Lung (tissue), 12 donors: ENCODE data around the gene STK32B. TPM values are rescaled to one million over a fixed set of nuclear protein-coding genes. Genes with fewer than 3 reads are reported as not detected.

Experiments used
- ATAC-seq: fragments of 200-7000 bp; cut with Tn5 transposase; one replicate; pipeline ENCODE4 v1.9.1; 2020; ENCODE audit warnings: moderate number of reproducible peaks; ENCODE audit not compliant: insufficient read depth, low FRiP score
- DNase-seq, 3 donors: peaks; one replicate each; pipeline ENCODE4 v3.0.0-alpha.2; 2013 to 2017
- H3K27ac ChIP-seq, 2 donors: one replicate each; pipeline ENCODE4 v1.5.1; 2013; ENCODE audit warnings: mild to moderate bottlenecking in 2 of 2, moderate library complexity in 2 of 2, control low read depth in 1 of 2, inconsistent platforms in 1 of 2, low read depth in 1 of 2, low read length in 1 of 2
- H3K27me3 ChIP-seq, 3 donors: one replicate each; pipeline ENCODE4 v1.5.1; 2013; ENCODE audit warnings: low read length in 2 of 3; ENCODE audit not compliant: control insufficient read depth in 3 of 3, insufficient read depth in 3 of 3
- H3K36me3 ChIP-seq, 4 donors: one replicate each; pipeline ENCODE4 v1.5.1; 2013; ENCODE audit warnings: low read length in 4 of 4, mild to moderate bottlenecking in 1 of 4, moderate library complexity in 1 of 4; ENCODE audit not compliant: control insufficient read depth in 4 of 4, insufficient read depth in 4 of 4
- H3K4me1 ChIP-seq, 5 donors: one replicate each; pipeline ENCODE4 v1.5.1; 2013; ENCODE audit warnings: low read length in 5 of 5, mild to moderate bottlenecking in 2 of 5, moderate library complexity in 1 of 5; ENCODE audit not compliant: control insufficient read depth in 5 of 5, insufficient read depth in 5 of 5
- H3K4me3 ChIP-seq: one replicate; pipeline ENCODE4 v1.5.1; 2013; ENCODE audit warnings: mild to moderate bottlenecking, control low read depth, moderate library complexity
- H3K9ac ChIP-seq, 2 donors: one replicate each; pipeline ENCODE4 v1.5.1; 2013; ENCODE audit warnings: low read length in 2 of 2, control low read depth in 1 of 2; ENCODE audit not compliant: insufficient read depth in 1 of 2
- H3K9me3 ChIP-seq, 4 donors: one replicate each; pipeline ENCODE4 v1.5.1; 2013; ENCODE audit warnings: low read length in 3 of 4, mild to moderate bottlenecking in 1 of 4, moderate library complexity in 1 of 4; ENCODE audit not compliant: control insufficient read depth in 4 of 4, insufficient read depth in 3 of 4
- CTCF ChIP-seq: IDR thresholded peaks from 2 replicates; pipeline ENCODE4 v1.5.1; 2012; ENCODE audit warnings: mild to moderate bottlenecking; ENCODE audit errors: control extremely low read depth, extremely low read depth
- WGBS, 2 donors: extraction: QIAGEN DNeasy Blood & Tissue Kit; methylation state at CpG; one replicate each; pipeline ENCODE4 v1.1.7; 2013; 5-methylcytosine and 5-hydroxymethylcytosine counted together
- polyA plus RNA-seq, 2 donors: library from polyadenylated mRNA; stranded (reverse); fragments of 200-250 nt; gene quantifications; one replicate each; pipeline ENCODE4 v1.2.1, GENCODE V29; 2013
- total RNA-seq, 2 donors: library from RNA; depleted of rRNA in 1 of 2; stranded (reverse); fragments of >200 nt in 1 of 2; gene quantifications; one replicate each; pipeline ENCODE4 v1.2.1, GENCODE V29; 2014 to 2021
- donor health status: control.
- donor health status: control.
- donor health status: Bipolar disorder and iron deficiency.
- donor health status: healthy.
- donor health status: DM: yes; HTN: yes; CAD: no.

Gene STK32B
- total and polyA plus RNA-seq, 4 donors, result 0.29 to 2.2 (median 1.4) TPM

DNA sequence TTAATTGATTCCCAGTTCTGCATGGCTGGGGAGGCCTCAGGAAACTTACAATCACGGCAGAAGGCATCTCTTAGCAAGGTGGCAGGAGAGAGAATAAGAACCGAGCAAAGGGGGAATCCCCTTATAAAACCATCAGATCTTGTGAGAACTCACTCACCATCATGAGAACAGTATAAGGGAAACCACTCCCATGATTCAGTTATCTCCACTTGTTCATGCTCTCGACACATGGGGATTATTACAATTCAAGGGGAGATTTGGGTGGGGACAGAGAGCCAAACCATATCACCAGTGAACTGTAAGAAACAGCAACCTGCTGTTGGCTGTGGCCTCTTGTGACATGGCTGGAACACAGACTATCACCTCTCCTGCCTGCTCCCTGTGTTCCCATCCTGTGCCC is 24.9 kb upstream of the STK32B start:
- Histone ChIP-seq H3K9me3 (peaks cover 0 to 4% (median 2%) of the 10 kb centered on the region in 4 donors), H3K27ac (no peak overlapping the region), H3K4me1 (no peaks in the 10 kb centered on the region), H3K27me3 (peaks cover 0 to 3% (median 0%) of the 10 kb centered on the region in 3 donors), H3K36me3 (no peaks in the 10 kb centered on the region), H3K9ac (no peak overlapping the region), H3K4me3 (no peak overlapping the region)
- DNase-seq (no peak), ATAC-seq (no peak)
- no peak for TF ChIP-seq CTCF
- 82 to 88% methylated on average over 3 of the region's 3 CpGs for WGBS, 2 donors

DNA sequence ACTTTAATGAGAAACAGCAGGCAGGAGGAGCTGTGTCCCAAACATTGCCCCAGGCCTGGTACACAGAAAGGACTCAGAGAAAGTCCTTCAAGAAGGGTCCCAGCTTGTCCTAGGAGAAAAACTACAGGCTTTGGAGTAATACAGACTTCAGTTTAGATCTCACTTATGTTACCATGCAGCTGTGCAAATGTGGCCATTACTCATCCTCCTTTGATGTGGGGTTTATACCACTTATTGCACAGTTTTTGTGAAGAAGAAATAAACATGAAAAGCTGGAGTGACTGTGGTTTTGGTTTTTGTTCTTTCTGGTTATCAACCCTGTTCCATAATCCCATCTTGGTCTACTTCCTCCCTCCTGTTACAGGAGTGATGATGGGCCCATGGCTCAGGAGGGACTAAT is 23.9 kb upstream of the STK32B start:
- Histone ChIP-seq H3K4me1 (no peaks in the 10 kb centered on the region), H3K9ac (no peak overlapping the region), H3K4me3 (no peak overlapping the region), H3K36me3 (no peaks in the 10 kb centered on the region), H3K9me3 (peaks cover 0 to 4% (median 2%) of the 10 kb centered on the region in 4 donors), H3K27ac (no peak overlapping the region), H3K27me3 (peaks cover 0 to 3% (median 0%) of the 10 kb centered on the region in 3 donors)
- ATAC-seq (no peak), DNase-seq (no peak)
- no peak for TF ChIP-seq CTCF

DNA sequence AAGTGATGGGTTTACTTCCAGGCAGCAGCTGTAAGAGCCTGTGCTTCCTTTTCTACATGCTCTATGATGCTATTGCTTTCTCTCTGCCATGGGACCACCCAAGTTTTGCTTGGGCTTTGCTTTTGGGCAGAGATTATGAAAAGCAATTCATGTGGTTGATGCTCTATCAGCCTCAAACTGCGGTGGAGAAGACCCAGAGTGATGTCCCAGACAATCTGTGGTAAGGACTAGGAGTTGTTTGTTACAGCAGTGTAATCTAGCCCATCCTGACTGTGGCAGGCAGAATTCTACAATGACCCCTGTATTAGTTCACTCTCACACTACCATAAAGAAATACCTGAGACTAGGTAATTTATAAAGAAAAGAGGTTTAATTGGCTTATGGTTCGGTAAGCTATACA is 22.8 kb upstream of the STK32B start:
- ATAC-seq (no peak), DNase-seq (no peak)
- no peaks in the 10 kb centered on the region for H3K36me3 ChIP-seq
- no peak for TF ChIP-seq CTCF
- no peaks in the 10 kb centered on the region for H3K9me3 ChIP-seq
- no peak overlapping the region for H3K27ac ChIP-seq
- peaks cover 0 to 6% (median 2%) of the 10 kb centered on the region in 5 donors for H3K4me1 ChIP-seq
- H3K4me3 ChIP-seq, result no peak overlapping the region
- WGBS, 2 donors, result 88 to 93% methylated on average over 2 of the region's 2 CpGs
- H3K9ac ChIP-seq, result no peak overlapping the region
- H3K27me3 ChIP-seq, result no peaks in the 10 kb centered on the region

GRCh38 chr4:5029447-5029846 is 21.8 kb upstream of the STK32B start:
- Histone ChIP-seq H3K9me3 (no peaks in the 10 kb centered on the region), H3K27ac (no peak overlapping the region), H3K36me3 (no peaks in the 10 kb centered on the region), H3K27me3 (no peaks in the 10 kb centered on the region), H3K9ac (no peak overlapping the region), H3K4me1 (peaks cover 0 to 16% (median 10%) of the 10 kb centered on the region in 5 donors), H3K4me3 (no peak overlapping the region)
- no peak for ATAC-seq
- no peak for TF ChIP-seq CTCF
- no peak for DNase-seq
- WGBS, 2 donors, result 86 to 93% methylated on average over 8 of the region's 8 CpGs
